HG03439 (cell line): ENCODE data around the gene ITPA.
A peak's percentile ranks its signal among the peaks of the same experiment; 100 is the strongest.
"Not testable (repeated sequence)": the region's sequence is repeated elsewhere in the genome, so short reads cannot be mapped to it uniquely, and the experiment has no call there.

Experiments
- ATAC-seq: cut with Tn5 transposase; IDR thresholded peaks from one replicate; pipeline ENCODE4 v1.9.1; 2021; ENCODE audit warnings: mild to moderate bottlenecking, moderate library complexity; ENCODE audit not compliant: unreplicated experiment

The ITPA gene

GRCh38 chr20:3172933-3173609, 36.2 kb upstream of the ITPA start, which contains the start of gene LZTS3:
LZTS3 (minus strand) TSS chr20:3173549; CDS start chr20:3167163, 6,386 bp downstream.
- ATAC-seq, result peak; percentile 80

DNA sequence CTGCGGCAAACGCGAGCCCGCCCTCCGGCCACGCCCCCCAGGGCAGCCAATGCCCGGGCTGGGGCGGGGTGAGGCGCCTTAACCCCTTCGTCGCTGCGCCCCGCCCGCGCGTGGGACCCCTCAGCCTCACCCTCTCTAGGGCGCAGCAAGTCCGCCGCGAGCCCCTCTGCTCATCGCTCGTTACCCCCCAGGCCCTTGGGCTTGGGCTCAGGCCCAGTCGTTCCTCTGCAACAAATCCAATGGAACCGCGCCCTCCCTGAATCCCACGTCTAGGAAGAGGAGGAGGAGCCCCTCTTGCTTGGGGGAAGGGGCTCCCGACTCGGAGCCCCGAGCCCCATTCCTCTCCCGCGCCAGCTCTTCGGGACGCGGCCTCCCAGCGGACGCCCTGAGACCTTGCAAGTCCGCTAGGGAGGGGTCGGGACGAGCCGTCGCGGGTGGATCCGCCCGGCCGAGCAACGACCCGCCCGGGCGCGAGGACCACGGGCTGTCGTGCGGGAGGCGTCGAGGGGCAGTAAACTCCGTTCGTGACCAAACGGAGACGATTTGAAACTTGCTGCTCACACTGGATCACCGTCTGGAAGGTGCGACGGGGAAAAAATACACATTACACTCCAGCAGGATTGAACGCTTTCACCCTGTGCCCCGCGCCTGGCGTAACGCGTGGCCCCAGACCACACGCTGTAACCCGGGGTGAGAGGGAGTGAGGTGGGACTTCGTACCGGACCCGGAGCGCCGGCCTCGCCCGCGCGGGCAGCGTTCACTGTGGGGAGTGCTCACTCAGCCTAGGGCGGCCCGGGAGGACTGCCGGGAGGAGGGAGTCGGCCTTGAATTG, 35.5 kb upstream of the ITPA start:
- ATAC-seq, result no peak

DNA sequence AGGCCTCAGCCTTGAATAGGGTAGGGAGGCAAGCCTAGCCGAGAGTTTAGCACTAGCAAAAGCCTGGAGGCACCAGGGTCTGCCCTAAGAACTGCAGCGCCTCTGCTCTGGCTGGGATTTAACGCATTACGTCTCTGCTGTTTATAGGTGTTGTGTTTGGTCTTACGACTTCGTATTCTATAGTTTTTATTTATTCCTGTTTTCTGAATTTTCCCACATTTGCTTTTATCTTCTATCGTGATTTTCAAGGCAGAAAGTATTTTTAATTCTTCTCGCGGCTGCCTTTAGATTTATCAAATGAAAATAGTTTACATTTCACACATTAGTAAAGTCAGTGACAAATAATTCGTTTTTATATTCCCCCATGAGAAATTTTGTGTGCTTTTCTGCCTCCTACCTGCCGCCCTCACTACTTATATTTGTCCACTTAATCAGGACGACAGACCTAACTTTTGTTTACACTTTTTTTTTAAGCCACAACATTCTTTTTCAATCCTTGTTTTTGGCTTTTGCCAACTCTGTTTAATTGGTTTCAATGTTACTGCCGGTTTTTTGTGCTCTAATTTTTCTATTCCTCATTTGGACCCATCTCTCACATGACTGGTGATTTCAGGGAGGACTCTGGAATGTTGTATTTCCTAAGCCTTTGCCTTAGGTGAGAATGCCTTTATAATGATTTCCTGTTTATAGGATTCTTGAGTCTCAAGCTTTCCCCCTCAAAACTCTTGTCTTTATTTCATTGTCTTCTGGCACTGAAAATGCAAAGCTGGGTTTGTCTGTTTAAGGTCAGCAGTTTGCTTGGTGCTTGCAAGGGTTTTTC, 34.6 kb upstream of the ITPA start:
- ATAC-seq, result no peak

GRCh38 chr20:3175270-3175669, 34.0 kb upstream of the ITPA start:
- no peak for ATAC-seq

- ATAC-seq, result no peak
These were observed 31.4 kb upstream of the ITPA start for GRCh38 chr20:3177746-3178485.

GRCh38 chr20:3180319-3180718, 29.0 kb upstream of the ITPA start:
- no peak for ATAC-seq

GRCh38 chr20:3181270-3181669, 28.0 kb upstream of the ITPA start:
- no peak for ATAC-seq

- not testable (repeated sequence) for ATAC-seq
These were observed 26.9 kb upstream of the ITPA start for GRCh38 chr20:3182429-3182828.

DNA sequence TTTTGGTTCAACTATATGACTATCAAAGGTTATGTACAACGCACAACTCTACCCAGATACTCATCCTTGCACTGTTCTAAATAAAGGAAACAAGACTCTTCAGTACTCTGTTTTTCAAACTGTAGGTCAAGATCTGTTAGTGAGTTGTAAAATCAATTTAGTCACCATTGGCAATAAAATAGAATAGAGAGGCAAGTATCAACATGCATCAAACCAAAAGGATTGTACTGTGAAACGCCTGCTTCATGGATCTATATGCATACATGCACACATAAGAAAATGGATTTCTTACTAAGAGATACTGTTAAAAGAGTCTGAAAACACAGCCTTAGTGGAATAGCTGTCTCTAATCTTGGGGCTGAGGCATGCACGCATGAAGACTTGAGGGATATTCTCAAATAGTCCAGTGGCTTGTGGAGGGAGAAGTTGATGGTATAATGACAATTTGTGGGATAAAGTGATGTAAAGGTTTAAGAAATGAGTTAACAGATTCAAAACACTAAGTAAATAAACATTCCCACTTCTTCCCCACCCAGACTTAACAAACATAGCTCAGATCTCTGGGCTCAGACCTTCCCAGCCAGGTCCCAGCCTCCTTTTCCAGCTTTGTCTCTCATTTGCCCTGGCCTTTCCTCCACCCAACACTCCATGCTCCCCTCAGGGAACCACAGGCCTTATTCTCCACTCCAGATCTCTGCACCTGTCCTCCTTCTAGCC, 25.2 kb upstream of the ITPA start:
- no peak for ATAC-seq

DNA sequence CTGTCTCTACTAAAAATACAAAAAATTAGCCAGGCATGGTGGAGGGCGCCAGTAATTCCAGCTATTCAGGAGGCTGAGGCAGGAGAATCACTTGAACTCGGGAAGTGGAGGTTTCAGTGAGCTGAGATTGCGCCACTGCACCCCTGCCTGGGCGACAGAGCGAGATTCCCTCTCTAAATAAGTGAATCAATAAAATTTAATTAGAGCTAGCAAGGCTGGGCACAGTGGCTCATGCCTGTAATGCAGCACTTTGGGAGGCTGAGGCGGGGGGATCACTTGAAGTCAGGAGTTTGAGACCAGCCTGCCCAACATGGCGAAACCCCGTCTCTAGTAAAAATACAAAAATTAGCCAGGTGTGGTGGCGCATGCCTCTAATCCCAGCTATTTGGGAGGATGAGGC, 21.4 kb upstream of the ITPA start:
- not testable (repeated sequence) for ATAC-seq

DNA sequence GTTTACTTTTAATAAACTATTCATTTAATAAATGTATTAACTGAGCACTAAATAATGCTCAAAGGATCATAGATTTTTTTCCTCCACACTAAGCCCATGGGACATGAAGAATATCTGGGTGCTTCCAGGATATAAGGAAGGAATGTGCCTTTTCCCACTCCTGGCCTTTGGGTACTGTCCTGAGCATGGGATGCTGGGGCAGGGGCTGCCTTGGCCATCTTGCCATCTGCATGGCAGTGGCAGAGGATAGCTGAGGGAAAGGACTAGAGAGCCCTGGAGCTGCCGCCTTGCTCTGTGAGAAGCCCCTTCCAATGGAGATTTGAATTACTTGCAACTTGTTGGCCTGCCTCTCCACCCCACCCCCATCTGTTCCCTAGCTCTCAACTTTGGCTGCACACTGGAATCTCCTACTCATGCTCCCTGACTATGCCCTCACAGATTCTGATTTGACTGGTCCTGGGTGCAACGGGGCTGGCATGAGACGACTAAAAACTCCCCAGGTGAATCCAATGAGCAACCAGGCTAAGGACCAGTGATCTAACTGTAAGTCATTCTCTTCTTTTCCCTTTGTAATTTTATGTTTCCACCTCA, 20.4 kb upstream of the ITPA start:
- ATAC-seq, result no peak

- ATAC-seq, result no peak
These were observed 19.7 kb upstream of the ITPA start for GRCh38 chr20:3189561-3190131.

DNA sequence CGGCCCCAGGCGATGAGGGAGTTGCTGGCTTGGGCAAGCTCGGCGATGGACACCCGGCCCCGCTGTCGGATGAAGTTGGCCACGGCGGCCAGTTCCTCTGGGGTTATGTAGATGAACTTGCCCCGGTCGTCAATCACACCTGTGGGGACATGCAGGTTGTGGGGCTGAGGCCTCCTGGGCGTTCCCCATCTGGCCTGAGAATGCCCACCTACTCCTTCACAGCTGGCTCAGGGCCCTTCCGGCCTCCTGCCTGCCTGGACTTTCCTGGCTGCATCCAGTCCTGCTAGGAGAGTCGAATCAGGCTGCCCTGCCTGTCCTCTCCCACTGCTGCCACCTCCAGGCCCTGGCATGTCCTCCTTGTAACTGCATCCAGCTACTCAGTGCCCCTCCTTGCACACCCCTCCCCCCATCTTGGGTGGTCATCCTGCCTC, 18.6 kb upstream of the ITPA start:
- no peak for ATAC-seq

- no peak for ATAC-seq
These were observed 16.9 kb upstream of the ITPA start for GRCh38 chr20:3192226-3193015.

DNA sequence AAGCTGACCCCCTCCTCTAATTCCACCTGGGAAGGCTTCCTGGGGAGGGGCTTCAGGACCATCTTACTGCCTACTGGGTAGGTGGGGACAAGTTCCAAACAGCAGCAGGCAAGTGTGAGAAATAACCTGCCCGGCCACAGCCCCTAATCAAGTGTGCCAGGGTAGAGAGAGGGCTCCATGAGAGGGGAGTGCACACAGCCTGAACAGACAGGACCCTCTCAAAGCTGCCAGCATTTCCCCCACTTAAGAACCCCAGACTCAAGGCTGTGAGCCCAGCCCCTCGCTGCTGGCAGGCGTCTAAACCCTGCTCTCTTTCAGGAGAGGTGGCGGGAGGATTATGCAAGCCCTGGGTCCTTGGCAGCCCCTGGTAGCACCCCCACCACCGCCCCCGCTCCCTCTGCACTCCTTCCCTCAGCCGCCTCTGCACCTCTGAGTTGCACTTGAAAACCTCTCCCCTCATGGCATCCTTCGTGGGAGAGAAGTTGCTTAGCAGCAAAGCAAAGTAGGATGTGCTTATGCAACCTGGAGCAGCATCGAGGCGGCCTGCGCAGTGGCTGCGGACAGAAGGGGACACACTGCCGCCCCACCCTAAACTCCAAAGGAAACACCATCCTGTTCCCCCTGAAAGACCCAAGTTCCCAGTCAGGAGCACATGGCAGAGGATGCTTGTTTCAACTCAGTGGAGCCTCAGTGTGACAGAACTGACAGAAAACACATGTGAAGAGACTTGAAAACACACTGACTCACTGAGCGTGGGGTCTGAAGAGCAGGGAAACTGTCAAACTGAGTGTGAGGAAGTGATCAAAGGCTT, 15.3 kb upstream of the ITPA start:
- no peak for ATAC-seq

DNA sequence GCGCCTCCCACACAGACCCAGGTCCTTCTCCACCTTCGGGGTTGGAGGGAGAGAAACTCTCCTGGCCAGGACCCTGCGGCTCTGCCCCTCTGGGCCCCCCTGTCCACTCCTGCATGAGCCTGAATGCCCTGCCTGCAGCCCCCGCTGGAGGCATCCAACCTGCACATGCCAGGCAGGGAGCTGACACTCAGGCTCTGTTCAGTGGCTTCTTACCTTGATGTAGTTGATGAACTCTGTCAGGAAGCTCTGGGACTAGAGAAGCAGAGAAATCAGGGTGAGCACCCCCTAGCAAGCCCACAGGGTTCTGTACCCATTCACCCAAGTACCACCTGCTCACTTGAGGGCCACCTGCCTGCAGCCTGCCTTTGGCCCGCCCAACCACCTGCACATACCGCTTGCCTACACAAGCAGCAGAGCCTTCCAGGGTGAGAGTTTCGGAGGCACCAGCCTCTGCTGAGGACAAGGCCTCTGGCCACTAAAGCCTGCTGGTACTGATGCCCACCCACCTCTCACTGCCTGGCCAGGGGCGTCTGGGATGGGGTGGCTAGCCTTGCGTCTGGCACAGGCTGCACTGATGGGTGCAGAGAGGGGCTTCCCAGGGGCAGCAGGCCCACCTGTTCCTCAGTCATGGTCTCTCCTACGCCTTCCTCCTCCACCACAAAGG, 14.5 kb upstream of the ITPA start:
- ATAC-seq, result no peak

DNA sequence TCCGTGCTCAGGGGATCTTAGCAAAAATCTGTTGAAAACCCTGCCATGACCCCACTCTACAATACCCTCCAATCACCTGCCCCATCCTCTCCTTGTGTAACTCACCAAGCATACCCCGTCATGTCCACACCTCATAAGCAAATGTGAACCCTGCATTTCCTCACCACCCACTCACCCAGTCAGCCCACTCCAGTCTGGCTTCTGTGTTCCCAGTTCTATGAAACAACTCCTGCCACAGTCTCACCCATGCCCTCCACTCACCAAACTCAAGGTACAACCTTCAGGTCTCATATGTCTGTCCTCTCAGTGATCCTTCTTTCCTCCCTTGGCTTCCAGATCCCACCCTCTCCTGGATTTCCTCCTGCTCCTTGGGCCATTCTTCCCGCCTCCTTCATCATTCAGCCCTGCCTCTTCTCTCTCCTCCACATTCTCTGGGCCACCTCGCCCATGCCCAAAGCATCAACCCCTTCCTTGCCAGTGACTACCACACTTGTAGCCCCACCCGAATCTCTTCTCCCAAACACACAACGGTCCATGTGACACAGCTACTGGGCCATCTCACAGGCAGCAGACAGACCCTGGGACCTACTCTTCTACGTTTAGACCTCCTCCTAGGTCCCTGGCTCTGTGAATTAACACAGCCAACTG, 13.6 kb upstream of the ITPA start:
- no peak for ATAC-seq
